SKM-1 treated with dmso at 0.1 percent for 144 hours (cell line): Measurements from ENCODE around the gene BAIAP3.

ENCODE experiments used
- DNase-seq: peaks from one replicate; lab custom pipeline; 2025; ENCODE audit not compliant: unreplicated experiment; lab: John Stamatoyannopoulos, UW

Gene BAIAP3

DNA sequence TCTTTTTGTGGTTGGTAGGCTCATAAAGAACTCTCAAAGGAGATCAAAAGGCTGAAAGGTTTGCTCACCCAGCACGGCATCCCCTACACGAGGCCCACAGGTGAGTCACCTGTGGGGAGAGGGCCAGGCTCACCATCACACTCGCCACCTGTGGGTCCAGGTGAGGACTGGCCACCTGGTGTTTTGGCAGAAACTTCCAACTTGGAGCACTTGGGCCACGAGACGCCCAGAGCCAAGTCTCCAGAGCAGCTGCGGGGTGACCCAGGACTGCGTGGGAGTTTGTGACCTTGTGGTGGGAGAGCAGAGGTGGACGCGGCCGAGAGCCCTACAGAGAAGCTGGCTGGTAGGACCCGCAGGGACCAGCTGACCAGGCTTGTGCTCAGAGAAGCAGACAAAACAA is 29.4 kb downstream of the BAIAP3 start:
- DNase-seq: no peak

DNA sequence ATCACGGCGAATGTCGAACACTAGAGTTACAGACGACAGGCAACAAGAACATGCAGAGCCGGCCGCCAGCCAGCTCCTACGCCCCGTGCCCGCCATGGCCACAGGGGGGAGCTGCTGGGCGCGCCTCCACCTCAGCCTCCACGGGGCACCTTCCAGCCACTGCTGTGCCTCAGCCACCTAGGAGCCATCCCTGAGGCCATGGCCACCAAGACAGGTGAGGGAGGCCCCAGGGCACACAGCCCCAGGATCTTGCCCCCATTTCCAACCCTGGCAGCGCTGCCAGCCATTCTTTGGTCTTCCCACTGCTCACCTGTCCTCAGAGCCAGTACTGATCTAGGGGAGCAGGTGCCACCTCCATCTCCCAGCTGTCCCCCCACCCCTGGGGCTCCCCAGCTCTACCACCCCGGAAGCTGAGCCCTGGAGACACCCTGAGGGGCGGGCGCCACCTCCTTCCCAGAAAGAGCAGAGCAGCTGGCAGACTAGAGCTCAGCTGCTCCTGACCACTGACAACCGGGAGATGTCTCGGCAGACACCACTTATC is 30.1 kb downstream of the BAIAP3 start:
- DNase-seq: peak; percentile 24

DNA sequence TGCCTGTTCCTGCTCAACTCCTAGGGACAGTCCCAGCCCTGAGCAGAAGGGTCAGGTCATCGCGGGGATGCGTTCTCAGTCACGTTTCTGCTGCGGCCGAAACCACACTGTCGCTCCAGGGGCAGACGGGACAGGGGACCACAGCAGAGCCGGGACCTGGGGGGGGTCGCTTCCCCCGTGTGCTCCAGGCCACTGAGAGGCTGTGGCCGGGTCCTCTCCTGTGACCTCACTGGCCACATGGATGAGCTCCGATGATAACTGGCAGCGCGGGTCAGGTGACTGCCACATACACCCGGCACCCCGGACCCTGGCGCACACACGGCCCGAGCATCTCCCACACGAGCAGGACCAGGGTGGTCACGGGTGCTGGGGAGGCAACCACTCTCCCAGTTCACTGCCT is 31.1 kb downstream of the BAIAP3 start:
- no peak for DNase-seq

DNA sequence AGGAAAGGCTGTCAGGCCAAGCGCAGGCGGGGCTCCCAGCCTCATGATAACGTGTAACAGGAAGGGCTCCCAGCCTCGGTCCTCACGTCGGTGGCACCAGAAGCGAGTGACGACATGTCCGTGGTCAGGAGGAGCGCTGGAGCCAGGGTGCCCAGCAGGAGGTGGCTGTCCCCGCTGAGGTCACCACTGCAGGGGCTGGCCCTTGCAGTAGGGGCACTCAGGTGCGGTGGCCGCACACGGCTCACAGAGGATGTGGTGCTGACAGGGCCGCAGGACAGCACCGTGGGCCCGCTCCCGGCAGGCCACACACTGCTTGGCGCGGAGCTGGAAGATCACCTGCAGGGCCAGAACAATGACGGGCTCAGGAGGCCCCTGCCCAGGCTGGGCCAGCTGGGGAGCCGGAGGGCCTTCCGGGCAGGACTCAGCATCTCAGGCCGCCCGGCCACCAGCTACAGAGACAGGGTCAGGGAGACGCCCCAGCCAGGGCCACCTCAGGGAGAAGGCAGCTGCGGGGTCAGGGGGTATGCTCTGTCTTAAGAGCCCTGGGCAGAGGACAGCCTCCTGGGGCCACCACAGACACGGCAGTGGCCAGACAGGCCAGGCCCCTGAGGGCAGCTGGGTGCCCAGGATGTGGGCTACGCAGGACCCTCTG is 32.7 kb downstream of the BAIAP3 start:
- no peak for DNase-seq

DNA sequence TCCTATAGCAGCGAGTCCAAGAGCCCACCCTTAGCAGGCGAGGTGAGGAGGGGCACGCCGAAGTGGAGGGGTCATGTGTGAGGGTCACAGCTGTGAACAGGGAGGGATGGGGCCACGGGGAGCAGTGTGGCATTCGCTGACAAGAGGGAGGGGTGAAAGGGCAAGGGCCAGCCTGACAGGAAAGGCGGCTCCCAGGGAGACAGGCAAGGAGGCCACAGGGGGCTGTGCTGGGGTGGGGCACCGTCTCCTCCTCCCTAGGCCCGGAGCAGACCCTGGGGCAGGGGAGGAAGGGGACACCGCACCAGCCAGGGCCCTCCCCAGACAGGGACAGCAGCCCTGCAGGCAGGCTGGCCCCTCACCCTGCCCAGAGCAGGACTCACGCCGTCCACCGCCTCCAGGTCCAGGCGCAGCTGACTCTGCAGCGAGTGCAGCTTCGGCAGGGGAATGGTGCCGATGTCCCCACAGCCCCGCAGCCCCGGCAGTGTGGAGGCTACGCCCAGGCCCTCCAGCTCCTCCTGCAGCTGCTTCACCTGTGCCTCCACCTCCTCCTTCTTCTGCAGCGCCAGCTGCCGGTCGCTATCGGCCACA is 33.4 kb downstream of the BAIAP3 start:
- DNase-seq: no peak

DNA sequence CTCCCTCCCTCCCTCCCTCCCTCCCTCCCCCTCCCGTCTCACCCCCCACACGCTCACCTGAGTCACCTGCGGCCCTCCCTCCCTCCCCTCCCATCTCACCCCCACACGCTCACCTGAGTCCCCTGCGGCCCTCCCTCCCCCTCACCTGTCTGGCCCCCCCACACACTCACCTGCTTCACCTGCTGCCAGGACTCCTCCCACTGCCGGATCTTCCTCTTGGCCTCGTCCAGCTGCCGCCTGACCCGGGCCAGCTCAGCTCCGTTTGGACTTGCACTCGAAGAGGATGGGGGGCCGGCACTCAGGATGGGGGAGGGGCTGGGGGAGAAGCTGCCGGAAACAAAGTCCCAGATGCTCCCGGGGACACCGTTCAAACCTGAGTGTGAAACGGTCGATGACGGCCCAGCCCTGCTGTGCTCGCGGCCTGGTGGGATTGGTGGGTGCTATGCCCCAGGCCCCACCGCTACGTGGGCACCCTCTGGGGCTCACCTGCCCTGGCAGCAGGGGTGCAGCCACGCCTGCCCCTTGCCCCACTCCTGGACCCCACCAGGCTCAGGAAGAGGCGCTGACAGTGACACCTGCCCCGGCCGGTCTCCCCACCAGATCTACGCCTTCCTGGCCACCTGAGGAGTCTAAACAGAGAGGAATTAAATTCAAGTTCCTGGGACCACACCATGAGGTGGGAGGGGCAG is 34.2 kb downstream of the BAIAP3 start:
- DNase-seq: no peak

DNA sequence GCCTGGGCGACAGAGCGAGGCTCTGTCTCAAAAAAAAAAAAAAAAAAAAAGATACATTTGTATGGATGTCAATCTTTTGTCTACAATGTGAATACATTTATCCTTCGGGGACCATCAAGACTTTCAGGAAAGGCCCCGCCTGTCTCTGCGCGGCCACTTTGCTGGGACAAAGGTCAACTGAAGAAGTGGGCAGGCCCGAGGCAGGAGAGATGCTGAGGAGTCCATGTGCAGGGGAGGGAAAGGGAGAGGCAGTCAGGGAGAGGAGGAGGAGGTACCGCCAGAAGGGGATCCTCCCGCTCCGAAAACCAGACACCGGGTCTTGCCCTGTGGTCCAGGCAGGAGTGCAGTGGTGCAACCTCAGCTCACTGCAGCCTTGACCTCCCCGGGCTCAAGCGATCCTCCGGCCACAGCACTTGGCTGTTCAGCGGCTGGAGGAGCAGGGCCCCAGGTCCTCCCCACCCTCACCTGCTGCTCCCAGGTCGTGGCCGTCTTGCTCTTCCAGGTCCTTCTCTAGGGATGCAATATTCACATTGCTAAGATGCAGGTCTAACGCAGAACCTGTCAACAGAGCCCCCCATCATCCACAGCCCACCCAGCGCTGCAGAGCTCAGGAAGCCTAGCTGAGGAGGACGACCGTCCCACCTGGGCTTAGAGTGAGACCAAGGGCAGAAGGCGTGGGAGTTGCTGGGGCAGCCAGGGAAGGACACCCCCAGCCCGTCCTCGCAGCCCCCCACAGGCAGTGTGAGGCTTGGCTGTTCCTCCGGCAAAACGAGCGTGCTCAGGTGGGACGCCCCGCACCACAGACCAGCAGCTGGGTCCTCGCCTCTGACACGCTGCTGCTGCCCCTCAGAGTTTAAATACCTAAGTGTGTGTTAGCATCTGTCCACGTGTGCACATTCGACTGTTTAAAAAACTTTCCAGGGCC is 37.9 kb downstream of the BAIAP3 start:
- no peak for DNase-seq

DNA sequence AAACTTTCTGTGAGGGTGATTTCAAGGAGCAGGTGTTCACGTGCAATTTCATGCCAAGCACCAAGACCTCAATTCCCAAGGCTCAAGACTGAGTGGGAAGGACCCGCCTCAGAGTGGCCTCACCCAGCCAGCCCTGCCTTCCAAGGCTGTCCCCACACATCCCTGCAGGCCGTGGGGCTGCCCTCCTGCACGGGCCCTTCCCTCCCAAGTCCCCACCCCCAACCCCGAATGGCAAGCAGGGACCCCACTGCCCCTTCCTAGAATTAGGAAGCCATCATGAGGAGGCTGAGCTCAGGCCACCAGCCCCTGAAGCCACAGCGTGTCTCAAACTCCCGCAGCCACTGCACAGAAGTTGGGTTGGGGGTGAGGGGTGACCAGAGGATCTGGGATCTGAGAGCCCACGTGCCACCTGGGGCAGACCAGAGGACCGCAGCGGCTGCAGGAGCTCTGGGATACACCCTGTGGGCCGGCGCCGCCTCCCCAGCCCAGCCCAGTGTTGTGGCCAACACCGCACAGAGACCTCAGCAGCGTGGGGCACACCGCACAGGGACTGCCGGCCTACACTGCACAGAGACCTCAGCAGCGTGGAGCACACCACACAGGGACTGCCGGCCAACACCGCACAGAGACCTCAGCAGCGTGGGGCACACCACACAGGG is 39.0 kb downstream of the BAIAP3 start:
- no peak for DNase-seq

DNA sequence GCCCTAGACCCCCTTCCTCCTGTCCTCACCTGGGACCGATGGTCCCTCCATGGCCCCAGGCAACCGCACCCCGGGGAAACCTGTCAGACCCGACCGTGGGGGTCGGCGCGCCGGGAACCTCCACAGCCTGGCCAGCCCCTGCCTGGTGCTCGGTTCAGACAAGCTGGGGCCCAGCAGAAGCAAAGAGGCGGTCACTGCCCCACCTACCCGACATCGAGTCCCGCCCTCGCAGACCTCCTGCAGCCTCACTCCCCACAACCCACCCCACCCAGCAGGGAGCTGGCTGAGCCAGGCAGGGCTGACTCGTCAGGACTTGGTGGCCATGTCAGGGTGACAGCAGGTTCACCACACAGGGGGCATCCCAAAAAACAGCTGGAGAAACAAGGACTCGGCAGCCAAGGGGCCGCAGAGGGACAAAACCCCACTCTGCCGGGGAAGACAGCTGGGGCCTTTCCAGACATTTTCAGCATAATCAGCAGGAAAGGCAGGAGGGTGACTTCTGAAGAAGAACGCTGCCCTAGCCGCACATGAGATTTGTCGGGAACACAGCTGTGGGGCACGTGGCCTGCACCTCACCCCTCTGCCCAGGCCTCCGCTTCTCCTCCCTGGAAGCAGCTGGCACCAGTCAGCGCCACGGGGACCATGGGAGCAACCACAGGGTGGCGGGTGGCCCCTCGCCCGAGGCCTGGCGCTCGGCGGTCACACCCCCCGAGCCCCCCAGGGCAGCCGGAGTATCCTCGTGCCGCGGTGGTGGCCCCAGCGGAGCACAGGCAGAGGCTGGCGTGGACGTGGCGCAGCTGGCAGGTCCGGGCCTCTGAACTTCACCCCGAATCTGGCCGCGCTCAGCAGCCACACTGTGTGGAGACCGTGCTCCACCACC is 41.2 kb downstream of the BAIAP3 start:
- no peak for DNase-seq

DNA sequence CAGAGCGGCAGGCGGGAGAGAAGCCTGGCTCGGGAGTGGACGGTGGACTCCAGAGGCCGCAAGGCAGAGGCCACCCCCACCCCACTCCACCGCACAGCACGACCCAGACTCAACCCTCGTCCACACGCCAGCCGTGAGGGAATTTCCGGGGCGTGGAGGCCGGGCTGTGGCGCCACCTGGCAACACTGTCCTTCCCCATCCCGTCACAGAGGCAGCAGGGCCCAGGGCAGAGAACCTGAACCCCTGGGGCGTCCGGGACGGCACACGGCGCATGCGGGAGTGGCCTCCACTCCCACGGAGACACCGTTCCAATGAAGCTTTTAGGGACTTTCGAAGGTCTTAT is 41.8 kb downstream of the BAIAP3 start:
- DNase-seq: no peak

DNA sequence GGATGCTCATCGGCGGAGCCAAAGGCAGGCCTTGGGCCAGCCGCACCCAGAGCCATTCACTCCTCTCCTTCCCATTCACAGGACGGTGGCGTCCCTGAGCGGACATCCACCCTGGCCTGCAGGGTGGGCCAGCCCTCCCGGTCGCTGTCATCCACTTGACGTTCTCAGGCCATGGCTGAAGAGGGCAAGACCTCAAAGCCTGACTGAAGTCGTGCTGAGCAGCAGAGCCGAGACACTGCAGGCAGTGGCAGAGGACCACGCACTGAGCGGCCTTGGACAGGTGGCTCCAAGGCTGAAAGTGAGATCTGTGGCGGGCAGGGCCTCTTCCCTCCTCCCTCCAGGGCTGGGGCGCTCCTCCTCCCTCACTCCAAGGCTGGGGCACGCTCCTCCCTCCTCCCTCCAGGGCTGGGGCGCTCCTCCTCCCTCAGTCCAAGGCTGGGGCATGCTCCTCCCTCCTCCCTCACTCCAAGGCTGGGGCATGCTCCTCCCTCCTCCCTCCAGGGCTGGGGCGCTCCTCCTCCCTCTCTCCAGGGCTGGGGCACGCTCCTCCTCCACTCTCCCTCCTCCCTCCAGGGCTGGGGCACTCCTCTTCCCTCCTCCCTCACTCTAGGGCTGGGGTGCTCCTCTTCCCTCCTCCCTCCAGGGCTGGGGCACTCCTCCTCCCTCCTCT is 42.4 kb downstream of the BAIAP3 start:
- DNase-seq: no peak

DNA sequence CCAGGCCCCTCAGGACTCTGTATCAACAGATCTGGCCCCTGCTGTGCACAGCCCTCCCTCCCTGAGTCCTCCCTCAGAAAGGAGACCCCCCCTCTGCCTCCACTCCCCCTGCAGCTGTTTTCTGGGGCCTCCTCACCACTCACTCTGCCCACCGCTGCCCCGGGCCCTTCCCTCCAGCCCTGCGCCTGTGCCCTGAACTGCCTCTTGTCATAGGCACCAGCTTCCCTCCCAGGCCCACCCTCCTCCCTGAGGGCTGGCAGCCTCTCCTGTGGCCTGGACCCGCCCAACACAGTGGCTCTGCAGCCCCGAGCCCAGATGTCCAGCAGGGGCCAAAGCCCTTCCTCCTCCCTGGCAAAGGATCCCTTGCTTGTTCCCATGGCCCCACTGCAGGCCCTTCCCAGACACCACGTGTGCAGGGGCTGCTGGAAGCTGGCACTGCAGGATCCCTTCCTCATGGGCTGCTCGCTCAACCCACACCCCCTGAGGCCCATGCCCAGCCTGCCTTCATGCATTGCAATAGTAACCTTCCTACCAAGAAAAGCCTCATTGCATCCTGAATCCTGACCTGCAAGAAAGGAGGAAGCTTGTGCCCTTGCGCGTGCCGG is 44.1 kb downstream of the BAIAP3 start:
- no peak for DNase-seq

DNA sequence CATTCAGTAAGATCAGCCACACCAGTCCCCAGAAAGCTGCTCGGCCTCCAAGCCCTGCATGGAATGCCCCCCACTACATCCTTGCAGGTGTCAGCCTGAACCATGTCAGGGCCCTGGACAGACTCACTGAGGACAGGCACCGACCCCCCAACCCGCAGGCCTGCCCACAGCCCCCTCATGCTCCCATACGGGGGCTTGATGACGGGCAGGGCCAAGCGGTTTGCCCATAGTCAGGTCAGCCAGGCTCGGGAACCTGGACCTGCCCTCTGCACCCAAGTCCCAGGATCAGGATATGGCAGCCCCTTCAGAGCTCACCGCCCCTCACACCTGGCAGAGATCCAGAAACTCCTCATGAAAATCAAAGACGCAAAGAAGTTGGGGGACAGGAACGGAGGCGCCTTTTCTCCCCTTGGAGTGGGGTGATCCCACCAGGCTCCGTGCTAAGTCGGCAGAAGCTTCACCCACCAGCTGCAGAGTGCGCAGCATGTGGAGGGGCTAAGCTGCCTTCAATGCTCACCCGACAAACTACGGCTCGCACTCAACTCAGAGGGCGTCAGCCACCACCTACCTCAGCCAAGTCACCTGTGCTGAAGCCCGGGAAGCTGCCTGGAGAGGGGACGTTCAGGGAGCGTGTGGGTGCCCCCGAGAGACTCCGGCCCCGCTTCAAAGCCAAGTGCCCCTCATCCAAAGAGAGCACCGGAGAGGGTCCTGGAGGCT is 44.8 kb downstream of the BAIAP3 start:
- no peak for DNase-seq

DNA sequence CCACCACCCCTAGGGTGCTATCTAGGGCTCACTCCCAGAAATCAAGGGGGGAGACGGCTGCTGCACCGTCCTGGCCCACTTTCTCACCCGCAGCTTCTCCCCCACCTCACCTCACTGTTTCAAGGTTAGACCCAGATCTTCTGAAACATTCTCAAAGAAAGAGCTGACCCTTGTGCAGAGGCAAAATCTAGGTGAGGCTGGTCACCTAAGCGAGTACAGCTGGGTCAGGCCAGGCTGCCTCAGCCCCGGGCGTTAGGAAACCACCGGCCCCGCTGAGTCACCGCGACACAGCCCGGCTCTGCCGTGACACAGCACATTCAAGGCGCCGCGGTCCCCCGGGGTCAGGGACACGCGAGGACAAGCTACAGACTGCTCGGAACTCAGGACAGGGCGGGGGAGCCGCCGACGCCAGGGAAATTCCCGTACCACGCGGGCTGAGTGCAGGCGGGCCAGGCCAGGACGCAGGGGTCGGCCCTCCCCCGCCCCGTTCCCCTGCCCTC is 45.4 kb downstream of the BAIAP3 start:
- DNase-seq: peak; percentile 25

DNA sequence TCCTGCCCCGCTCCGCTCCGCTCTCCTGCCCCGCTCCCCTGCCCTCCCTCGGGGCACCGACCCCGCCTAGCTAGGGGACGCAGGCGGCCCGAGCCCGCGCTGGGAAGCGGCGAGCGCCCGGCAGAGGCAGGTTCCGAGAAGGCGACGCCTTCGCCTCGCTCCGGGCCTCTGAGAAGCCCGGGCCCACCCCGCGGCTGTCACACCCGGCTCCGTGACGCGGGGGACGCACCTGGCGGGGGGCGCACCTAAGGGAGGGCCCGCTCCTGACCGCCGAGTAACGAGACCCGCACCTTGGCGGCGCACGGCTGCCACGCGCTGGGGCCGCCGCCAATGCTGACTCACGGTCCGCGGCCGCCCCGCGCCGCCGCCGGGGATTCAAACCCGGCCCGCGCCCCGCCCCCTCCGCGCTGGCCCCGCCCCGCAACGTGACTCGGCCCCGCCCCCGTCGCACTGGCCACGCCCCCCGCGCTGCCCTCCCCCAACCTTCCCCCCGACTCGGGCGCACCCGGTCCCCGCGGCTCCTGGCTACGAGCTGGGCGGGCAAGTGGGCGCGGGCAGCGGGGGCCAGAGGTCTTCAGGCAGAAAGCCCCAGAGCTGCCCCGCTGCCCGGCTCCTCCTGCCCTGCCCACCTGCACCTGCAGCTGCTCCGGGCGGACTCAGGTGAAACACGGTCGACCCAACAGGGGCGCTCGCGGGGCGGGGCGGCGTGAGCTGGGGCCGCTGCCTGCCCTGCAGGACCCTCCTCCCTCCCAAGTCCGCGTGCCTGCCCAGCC is 46.0 kb downstream of the BAIAP3 start:
- DNase-seq: peak; percentile 47

DNA sequence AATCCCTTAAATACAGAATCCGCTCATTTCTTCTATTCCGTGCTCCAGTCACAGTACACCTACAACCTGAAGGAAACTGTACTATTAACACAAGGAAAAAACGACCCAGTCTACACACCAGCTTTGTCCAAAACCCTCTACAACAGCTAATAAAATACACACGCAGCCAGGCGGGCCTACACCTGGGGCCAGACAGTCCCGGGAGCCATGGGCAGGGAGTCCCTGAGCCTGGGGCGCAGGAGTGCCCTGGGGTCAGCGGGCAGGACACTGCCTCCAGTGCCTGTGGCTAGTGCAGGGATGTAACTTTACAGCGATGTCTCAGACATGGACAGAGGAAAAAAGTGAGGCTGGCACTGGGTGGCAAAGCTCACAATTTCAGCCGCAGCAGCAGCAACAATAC is 46.8 kb downstream of the BAIAP3 start:
- DNase-seq: no peak
